Suppressor macrophage treated with lipopolysaccharide for 4 hours (primary cell): ENCODE results near the gene ACOT12.
"Not testable (repeated sequence)": the region's sequence is repeated elsewhere in the genome, so short reads cannot be mapped to it uniquely, and the experiment has no call there.

ENCODE experiments used
- DNase-seq: peaks from one replicate; pipeline ENCODE4 v3.0.0-alpha.2; 2020

Gene ACOT12

DNA sequence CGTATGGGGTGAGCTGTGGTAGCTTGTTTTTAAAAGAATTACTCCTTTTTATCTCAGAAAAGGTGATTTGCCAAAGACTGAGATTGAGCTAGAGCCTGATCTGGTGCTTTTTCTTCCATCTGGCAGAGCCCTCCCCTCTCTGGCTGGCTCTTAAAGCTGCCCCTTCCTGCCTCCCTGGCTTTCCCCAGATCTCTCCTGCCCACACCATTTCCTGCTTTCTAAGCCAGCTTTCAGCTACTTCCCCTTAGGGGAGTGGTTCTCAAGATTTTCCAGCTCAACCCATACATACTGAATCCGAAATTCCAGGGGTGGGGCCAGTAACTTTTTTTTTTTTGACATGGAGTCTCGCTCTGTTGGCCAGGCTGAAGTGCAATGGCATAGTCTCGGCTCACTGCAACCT, 4.8 kb upstream of the ACOT12 start:
- peak; percentile 59 for DNase-seq

DNA sequence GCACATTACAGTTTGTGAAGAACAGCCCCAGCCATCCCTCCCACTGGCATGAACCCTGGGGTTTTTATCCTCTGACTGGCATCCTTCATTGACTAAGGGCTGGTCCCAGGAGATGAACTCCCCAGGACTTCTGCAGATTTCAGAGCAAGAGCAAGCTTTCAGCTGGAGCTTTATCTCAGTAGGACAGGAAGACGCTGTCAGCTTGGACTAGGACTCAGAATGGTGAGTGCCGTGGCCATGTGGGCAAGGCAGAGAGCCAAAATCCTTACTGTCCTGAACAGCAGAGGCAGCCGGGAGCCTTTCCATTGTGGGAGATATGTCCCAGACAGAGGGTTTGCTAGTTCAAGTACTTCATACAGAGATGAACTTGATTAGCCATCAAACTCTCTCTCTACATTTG, 3.2 kb upstream of the ACOT12 start:
- no peak for DNase-seq

DNA sequence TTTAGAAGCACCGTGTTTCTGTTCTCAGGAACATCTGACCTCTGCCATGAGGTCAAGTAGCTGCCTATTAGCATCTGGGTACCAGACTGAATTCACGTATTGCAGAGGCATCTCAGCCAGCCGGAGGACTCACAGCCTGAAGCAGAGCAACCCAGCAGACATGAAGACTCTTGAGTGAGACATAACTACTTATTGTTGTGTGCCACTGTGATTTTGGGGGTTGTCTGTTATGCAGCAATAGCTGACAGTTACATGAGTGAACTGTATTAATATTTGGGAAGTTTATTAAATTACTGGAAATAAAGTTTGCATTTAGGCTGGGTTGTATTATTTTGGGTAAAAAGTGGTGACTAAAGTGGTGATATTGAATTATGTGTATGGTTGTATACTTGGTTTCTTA, 1.3 kb upstream of the ACOT12 start:
- no peak for DNase-seq

GRCh38 chr5:81393430-81393782, 528 bp downstream of the ACOT12 start:
- no peak for DNase-seq

- no peak for DNase-seq
These were observed 4.9 kb downstream of the ACOT12 start for GRCh38 chr5:81389025-81389424.

DNA sequence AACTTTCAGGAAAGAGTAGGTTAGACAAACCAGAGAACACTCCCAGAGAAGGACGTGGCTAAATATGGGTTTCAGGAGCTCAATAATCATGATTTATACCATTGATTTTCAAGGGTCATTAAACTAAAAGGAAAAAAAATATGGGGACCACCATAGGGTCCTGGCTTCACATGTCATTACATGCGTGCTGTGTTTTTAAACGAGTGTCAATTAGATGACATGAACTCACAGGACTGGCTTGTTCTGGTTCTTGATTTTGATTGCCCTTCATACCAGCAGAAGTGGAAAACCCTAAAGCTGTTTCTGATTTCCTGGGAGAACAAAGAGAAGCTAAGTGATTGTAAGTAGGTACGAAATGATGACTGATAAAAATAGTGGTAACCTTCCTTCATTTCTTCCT, 5.8 kb downstream of the ACOT12 start:
- no peak for DNase-seq

- no peak for DNase-seq
These were observed 10.1 kb downstream of the ACOT12 start for GRCh38 chr5:81383867-81384266.

- no peak for DNase-seq
These were observed 22.5 kb downstream of the ACOT12 start for GRCh38 chr5:81371354-81371876.

DNA sequence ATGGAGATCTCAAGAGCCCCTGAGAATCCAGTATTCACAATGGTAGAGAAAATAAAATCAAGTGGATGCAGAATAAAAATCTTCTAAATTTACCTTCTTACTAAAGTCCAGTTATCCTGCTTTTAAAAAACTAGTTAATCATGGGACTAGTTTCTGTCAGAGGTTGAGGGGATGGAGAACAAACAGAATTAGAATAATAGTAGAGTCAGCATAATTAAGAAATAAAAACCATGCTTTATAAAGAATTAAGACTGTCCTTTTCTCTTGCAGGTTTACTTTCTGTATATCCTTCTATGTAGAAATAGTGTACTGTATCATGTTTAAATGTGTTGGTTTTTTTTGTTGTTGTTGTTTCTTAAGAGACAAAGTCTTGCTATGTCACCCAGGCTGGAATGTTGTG, 23.0 kb downstream of the ACOT12 start:
- DNase-seq, result no peak

DNA sequence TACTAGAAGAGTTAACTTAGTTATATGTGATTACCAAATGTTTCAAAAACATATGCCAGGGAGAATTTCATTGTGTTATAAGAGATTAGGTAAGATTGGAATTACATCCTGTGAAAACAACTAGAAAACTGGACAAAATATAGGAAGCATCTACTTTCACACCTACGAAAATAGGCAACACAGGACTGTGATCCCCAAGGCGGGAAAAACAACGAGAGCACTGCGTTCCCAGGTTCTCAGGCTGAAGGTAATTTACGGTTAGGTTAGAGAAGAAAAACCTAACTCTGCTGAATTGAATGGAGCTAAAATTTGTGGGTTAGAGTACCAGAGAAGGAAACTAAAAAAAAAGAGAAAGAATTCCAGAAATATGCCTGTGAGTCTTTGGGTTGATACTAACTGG, 28.4 kb downstream of the ACOT12 start:
- no peak for DNase-seq

DNA sequence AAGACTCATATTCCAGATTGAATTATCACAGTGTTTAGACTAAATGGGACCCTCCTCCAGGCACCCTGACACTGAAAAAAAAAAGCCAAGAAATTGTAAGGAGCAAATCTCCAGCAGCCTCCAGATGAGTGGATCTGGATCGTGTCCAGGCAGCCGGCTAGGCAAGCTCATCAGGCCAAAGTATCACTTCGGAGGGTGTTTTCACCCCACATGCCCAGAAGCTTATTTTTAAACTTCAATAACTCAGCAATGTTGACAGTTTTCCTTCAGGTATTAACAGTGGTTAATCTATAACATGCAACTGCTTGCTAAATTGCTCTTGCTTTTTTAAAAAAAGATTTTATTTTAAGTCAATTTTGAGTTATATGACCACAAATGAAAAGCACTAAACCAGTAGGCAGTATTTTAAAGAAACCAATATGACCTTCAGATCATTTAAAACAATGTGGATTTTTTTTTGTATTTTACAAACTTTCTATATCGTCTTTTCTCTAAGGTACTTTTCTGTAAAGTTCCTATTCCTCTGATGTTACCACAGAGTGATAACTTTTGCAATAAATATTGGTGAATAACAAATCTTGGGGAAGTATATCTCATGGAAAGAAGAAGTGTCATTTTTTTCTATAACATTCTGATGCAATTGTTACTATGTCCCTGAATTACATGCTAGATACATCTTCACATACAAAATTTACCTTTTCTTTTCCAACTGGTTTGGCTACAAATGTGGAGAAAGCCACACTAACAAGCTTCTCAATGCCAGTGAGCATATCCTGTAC, 30.7 kb downstream of the ACOT12 start:
- peak; percentile 48 for DNase-seq

DNA sequence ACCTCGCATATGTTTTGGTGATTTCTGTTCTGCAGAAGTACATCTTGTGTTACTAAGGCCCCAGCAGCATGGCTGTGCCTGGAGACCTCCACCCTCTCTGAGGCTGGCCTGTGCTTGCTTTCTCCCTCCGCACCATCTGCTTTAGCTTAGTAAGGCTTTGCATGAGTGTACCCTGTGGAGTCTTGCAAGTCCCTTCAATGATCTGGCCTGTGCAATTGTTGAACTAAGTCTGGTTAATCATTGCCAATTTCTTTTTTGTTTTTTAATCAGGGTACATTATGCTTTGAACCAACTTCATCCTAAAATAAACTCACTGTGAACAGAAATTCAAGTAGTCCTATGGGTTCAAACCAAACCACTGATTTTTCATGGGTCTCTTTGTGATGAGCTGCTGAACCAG, 32.3 kb downstream of the ACOT12 start:
- no peak for DNase-seq

DNA sequence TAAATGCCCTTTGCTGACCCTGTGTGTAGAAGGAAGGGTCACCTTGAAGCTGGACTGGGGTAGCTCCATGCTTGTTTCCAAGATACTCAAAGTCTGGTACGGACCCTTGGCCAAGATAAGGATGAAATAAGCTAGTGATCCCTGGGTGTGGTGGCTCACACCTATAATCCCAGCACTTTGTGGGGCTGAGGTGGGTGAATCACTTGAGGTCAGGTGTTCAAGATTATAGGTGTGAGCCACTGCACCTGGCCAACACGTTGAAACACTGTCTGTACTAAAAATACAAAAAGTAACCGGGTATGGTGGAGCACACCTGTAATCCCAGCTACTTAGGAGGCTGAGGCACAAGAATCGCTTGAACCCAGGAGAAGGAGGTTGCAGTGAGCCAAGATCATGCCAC, 33.3 kb downstream of the ACOT12 start:
- DNase-seq, result no peak

DNA sequence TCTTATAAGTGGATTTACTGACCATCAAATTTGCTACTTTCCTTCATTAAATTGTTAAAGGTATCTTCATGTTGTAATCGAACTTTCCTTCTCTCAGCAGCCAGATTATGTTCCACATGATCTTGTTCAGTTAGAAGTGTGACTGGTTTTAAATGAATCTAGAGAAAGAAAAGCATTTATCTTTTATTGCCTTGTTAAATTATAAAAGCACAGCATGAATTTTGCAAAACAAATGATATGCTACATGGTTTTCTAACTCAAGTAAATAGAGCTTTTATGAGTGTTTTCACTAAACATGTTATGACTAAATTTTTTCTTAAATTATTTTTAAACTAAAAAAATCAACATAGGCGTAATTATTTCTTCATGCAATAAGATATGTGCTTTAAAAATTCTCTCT, 34.1 kb downstream of the ACOT12 start:
- no peak for DNase-seq

DNA sequence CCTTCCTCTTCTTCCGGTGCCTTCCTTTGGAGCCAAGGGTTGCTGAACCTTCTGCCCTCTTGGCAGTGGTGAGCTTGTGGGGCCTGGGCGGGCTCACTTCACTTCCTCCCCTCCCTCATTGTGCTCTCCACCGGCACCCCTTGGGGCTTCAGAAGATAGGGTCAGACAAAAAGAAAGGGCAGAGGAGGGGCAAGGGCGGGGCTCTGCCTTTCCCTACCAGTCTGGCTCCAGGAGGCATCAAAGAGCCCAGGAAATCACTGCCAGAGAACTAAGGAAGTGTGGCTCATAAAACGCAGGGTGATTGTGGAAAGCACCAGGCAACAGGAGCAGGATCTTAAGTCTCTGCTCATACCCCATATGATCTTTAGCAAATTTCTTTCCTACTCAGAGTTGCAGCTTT, 34.8 kb downstream of the ACOT12 start:
- no peak for DNase-seq

DNA sequence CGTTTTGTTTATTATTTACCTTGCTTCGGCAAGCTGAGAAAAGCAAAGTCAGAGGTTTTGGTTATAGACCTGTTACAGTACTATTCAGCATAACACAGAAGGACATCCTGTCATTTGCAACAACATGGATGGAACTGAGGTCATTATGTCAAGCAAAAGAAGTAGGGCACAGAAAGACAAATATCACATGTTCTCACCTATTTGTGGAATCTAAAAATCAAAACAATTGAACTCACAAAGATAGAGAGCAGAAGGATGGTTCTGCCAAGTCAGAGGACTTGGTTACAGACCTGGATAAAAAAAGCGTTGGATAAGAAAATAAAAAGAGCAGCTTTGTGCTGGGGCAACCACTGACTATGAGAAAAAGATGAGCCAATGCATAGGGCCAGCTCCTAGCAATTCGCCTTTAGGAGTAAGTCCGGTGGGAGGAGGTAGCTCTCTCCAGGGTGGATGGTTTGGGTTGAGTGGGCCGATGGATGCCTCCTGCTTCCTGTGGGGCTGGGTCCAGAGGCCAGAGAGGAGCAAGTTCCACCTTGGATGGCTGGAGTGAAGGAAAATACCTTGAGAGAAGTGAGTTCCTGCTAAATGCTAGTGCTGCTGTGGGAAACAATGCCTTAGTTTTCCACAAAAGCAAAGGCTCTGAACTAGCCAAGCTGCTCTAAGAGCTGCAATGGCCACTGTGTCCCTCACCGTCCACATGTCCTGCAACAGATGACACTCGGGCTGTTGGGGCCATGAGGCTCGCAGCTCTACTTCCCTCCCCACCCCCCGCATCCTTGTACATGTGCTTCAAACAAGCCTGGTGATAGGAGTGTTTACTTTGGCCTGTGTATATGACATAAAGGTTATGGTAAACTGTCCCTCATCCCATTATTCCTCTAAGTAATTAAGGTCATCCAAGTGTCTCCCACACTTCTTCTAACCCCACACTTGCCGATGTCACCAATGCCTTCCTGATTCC, 38.4 kb downstream of the ACOT12 start:
- no peak for DNase-seq

- DNase-seq, result no peak
These were observed 39.8 kb downstream of the ACOT12 start for GRCh38 chr5:81354093-81354492.

DNA sequence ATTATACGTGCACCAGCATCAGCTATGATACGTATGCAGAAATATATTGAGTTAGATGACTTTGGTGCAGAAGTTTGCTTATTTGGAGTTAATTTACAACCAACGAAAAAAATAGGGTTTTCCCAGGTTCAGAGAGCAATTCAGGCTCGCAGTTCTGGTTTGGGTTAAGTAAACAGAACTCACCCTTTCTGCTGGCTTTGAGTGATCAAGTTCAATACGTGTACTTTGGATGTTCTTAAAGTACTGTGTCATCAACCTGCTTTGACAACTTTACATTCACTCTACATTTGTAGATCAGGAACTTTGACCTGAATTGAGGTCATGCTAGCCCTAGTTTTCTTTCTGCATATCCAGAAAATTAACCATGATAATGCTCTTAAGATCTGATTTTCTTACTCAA, 40.7 kb downstream of the ACOT12 start:
- DNase-seq, result no peak

DNA sequence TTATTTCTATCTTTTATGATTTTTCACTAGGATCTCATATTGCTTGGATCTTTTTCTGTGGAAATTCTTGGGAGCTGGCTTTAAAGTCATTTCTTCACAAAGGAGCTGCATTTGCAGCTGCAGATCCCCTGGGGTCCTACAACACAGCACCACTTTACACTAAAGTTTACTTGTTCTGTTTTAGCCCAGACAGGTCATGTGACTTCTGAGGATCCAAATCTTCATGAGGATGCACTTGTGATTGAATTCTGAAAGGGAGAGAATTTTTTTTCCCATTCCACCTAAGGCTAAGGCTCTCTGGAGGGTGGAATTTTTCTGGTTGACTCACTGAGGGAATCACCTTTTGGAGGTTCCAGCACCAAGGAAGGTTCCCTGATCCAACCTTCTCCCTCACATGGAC, 43.4 kb downstream of the ACOT12 start:
- DNase-seq, result no peak

DNA sequence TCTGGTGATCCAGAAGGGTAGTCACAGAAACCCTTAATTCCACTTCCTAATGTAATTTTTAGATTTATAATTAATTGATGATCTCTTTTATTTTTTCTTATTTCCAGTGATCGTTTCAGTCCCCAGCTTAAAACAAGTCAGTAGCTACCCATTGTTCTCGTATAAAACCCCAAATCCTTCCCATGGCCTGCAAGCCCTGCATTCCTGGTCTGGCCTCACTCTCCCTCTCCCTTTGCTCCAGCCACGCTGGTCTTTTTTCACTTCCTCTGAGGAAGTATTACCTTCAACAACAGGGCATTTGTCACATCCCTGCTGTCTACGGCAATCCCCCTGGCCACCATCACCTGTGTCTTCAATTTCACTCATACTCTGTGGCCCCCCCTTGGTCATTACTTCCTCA, 44.8 kb downstream of the ACOT12 start:
- DNase-seq, result no peak

- DNase-seq, result no peak
These were observed 48.4 kb downstream of the ACOT12 start for GRCh38 chr5:81345411-81346003.

- DNase-seq, result no peak
These were observed 49.2 kb downstream of the ACOT12 start for GRCh38 chr5:81344736-81345135.

DNA sequence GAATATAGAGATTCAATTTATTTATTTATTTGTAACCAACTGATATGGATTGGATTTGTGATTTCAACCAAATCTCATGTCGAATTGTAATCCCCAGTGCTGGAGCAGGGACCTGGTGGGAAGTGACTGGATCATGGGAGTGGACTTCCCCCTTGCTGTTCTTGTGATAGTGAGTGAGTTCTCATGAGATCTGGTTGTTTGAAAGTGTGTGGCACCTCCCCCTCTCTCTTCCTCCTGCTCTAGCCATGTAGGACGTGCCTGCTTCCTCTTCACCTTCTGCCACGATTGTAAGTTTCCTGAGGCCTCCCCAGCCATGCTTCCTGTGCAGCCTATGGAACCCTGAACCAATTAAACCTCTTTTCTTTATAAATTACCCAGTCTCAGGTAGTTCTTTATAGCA, 55.7 kb downstream of the ACOT12 start:
- not testable (repeated sequence) for DNase-seq

DNA sequence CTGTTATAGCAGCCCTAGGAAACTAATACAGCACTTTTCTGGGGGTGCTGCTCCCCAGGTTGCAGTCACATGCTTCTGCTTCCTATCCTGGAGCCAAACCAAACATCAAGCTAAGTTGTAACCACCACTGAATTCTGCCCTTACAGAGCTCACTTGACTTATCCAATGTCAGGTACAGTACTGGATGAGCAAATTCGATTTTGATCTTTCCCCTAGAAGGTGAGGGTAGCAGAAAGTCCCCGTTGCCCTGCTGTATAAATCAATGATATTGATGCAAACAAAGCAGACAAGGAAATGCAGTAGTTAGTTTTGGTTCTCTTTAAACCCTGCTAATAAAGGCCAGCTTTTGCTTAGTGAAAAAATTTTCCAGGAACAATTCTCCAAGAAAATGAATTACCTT, 56.1 kb downstream of the ACOT12 start:
- no peak for DNase-seq
